GM19239 (cell line): ENCODE data around the gene CYFIP2.
"Not testable (repeated sequence)": the region's sequence is repeated elsewhere in the genome, so short reads cannot be mapped to it uniquely, and the experiment has no call there.

ENCODE experiments used
- DNase-seq: peaks from one replicate; pipeline ENCODE4 v3.0.0; 2011; ENCODE audit warnings: low spot score; ENCODE audit not compliant: insufficient read length
- FAIRE-seq: peaks from 2 replicates; lab custom pipeline; 2011; peaks lifted over from hg19 to GRCh38; lab: Jason Lieb, UNC

CYFIP2 gene

DNA sequence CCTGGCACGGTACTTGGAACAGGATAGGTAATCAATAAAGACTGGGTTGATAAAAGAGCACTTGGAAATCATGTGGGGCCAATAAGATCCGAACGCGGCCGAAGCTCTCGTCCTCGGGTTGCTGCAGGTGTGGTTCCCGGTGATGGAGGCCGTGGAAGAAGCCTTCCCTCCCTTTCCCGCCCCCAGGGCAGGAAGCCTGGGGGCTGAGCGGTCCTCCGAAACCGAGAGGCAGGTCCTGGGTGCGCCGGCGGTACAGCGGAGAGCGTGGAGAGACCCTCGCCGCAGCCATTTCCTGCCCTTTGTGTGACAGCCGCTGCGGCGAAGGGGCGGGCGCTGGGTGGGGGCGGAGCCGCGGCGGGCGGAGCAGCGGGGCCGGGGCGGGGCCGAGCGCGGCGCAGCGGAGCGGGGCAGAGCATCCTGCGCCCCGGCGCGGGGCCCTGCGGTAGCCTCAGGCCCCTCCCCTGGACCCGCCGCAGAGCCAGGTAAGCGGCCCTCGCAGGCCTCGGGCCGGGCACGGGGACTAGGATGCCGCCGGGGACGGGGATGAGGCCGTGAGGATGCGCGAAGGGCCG, at the start of gene CYFIP2:
Gene CYFIP2 (plus strand): TSS at position 410 of the 572 bp plus-strand sequence. CDS start 19,239 bp downstream, outside the sequence.
- peak; percentile 78 for DNase-seq
- peak; percentile 86 for FAIRE-seq

DNA sequence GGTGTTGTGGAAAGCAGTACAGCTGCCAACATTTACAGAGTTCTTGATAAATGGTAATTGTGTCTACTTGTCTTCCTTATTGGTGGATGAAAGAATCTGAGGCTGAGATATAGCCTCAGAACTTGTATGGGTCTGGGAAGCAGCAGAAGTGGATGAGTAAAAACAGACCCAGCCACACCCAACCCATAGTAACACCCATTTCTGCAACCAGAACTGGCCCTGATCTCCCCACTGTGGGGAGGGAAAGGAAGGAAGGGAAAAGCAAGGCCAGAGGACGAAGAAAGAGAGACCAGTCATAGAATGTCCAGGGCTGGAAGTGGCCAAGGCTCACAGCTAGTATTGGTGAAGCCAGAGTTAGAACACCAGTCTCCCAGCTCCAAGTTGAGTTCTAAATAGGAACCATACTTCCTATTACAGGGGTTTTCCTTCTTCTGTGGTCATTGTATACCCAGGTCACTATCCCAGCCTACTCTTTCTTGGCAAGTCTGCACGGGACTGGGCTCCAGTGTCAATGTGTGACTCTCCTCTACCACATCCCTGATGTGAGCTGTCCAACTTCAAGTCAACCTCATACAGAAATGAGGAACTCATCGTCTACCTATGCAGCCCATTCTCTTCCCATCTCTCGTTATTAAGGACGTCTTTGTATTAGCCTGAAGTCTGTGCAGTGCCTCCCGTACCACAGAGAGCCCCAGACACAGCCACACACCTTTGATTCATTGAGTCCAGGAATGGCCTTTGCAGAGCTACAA, 49.4 kb upstream of the CYFIP2 start:
- DNase-seq (no peak), FAIRE-seq (peak; percentile 71)

DNA sequence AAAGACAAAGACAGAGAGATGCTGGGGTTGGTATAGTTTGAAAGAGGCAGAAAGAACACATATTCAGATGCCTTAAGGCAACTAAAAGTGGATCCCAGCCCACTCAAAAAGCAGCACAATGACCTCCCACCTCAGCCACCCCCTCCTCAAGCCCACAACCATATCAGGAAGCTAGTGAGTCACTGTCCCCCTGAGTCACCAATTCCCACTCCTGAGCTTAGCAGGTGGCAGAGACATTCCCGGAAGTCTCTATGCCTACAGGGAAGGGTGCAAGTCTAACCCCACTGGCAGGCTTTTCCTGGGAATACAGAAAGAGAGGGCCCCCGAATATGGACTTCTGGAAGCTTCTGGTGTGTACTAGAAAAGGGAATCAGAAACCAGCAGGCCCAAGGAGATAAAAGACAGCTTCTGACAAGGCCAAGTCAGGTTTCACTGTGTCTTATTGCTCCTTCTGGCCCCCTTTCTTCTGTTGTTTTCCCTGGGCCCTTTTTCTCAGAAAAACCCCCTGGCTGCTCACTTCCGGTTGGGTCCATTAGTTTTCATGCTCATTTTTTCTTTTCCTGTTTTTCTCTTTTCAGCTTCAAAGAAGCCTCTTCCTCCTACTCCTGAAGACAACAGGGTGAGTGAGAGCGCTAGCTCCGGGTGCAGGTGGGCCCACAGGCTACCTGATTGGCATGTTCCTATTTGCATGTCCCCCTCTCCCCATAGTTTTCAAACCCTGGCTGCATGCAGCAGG, 48.5 kb upstream of the CYFIP2 start:
- no peak for DNase-seq
- FAIRE-seq: no peak

DNA sequence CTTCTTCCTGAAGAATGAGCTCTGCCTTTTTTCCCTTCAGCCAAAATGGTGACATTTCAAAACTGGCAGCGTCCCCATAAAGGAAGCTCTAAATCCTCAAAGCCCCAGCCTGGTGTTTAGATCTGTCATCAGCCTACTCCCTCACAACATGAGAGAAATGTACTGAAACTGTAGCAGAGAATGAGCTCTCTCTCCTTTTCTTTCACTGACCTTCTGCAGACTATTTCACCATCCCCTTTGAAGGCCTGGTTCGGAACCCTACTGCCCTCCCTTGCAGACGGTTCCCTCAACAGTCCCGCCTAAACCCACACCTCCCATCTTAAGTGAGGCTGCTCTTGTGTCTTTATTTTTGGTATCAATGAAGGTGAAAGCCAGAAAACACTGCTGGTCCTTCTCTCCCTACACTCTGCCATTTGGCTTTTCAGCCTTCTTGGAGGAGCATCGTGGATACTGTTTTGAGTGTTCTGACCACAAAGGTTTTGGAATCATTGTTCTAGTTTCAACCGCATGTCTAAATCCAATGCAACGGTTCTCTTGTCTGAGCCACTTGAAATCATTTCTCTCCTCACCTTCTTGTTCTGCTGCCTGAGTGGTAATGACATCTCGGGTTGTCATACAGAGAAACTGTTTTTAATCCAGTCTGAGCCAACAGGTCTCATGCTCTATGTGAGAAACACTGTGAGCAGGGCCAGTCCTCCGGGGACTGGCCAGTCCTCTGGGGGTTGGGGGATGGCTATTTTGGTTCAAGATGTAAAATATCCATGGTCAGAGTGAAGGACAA, 46.2 kb upstream of the CYFIP2 start:
- peak; percentile 82 for FAIRE-seq
- no peak for DNase-seq

DNA sequence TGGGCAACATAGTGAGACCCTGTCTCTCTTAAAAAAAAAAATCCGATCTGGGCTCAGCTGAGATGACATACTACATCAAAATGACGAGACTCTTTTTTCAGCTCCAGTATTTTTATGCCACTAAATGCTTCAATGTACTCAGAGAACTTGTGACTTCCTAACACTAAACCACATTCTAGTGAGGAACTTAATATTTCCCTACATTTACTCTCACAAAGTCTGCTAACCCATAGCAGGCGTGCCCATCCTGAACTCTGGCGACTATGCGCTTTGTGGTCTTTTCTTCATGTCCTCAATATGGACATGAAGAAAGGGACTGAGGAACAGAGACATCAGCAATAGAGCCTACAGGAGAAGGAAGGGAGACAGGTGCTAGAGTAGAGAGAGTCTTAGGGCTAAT, 44.0 kb upstream of the CYFIP2 start:
- no peak for DNase-seq
- FAIRE-seq: peak; percentile 58

DNA sequence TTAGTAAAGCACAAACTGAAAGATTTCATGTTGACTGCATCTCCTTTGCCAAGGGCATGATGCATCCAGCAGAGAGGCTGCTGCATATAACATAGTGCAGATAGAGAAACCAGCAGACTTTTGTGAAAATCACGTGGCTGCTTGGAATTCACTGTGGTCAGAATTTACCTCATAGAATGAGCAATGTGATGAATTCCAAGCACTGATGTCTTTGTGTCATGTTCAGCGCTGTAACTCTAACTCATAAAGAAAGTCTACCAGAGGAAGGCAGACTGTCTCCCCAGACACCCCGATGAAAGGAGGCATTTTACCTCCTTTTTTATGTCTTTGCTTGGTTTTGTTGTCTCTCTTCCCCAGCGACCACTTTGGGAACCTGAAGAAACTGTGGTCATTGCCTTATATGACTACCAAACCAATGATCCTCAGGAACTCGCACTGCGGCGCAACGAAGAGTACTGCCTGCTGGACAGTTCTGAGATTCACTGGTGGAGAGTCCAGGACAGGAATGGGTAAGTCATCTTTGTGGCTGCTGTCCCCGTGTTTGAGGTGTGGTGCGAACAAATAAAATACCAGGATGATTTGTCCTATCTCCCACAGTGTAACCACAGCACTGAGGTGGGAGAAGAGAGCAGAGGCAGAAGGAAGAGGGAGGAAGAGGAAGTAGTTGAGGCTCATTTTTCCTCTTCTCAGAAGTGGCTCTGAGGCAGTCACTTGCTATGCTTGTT, 43.3 kb upstream of the CYFIP2 start:
- FAIRE-seq (peak; percentile 54), DNase-seq (no peak)

DNA sequence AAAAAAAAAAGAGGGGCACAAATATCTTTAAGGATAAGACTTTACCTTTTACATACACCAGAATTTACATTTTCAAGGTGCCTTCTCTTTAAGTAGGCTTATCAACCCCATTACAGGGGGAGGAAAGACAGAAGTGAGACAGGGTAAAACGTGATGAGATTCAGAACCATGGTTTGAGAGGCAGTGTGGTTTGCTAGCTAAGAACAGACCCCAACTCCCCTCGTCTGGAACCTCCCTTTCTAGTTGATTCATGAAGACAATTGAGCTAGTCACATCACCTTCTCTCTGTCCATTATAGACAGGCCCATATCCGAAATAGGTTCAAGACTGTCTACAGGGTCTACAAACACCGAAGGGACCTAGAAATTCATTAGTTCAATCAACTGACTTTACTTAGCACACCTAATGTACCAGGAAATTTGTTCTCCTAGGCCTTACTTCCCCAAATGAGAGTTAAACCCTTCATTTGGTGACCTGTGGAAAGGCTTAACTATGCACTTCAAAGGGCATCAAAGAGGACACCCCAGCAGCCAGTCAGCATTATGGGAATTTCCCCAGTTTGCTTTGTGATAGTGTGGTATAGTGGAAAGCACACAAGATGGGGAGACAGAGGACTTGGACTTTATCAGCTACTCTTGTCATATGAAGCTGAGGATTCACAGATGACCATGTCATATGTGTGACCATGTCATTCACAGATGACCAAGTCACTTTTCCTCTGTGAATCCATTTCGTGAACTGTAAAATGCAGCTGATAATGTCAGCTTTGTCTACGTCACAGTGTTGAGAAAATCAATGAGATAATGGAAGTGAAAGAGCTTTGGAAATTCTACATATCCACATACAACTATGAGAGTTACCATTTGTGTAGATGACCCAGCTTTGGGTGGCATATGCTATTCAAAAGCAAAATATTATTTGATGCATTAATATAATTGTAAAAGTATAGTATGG, 40.2 kb upstream of the CYFIP2 start:
- FAIRE-seq: no peak
- DNase-seq: no peak

DNA sequence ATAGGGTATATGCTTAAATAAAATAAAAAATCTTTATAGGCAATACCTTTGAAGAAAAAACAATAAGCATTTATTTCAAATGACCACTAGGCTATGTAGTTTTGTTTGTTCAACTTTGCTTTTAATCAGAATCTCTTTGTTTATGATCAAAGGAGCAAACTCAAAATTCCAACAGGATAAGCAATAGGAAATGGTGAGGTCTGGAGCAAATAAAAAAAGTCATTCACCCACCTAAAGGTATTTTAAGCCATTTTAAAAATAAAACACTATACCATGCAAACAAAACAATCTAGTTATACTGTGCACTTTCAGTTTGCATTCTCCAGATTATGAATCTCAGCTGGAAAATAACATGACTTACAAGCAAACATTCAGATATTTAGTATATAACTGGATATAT, 35.3 kb upstream of the CYFIP2 start:
- no peak for FAIRE-seq
- no peak for DNase-seq

DNA sequence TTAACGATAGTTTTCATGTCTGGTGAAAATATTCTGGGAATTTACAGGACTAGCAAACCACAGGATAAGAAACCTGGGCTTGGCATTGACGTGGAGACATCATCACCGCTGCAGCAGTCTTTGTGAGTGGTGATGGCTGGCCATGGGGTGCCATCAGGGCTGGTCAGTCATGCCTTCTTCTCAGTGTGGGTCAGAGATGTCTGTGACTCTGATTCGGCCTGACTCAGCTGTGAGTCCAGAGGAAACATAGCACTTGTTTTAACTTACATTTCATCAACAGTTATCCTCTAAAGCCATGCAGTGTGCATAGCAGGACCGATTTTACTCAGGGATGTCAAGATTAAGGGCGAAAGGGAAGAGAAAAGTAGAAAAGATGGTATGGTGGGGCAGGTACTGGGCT, 33.2 kb upstream of the CYFIP2 start:
- FAIRE-seq: no peak
- no peak for DNase-seq

DNA sequence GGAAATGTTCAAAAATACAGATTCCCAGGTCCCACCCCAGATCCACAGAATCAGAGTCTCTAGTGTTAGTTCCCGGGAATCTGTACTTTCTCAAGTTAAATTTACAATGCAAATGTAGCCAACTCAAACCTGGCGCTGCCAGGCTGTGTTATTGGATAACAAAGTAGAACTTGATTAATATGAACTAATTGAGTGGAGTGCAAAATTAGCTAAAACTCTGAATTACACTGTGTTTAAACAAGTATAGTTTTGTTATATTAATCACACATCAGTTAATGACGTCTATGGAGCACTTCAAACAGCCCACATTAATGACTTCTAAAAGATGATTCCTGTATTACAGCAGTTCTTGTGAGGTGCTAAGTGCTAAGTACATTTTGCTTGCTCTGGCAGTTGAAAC, 32.4 kb upstream of the CYFIP2 start:
- FAIRE-seq (no peak), DNase-seq (no peak)

DNA sequence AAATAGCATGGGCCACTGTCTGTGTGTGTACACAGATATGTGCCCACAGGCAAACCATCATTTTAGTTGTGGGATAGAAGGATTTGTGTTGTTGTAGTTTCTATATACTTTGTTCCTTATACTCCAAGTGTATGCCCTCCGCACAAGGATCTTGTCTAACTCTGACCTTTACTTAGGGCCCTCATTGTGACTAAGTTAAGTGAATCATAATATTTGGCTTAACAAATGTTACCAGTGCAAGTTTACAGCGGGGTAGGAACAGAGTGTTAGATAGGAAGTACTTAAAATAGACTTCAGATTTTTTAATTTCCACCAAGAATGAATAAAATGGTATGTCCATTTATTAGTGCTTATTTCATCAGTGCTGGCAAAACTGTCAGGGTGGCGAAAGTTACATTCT, 29.5 kb upstream of the CYFIP2 start:
- no peak for FAIRE-seq

DNA sequence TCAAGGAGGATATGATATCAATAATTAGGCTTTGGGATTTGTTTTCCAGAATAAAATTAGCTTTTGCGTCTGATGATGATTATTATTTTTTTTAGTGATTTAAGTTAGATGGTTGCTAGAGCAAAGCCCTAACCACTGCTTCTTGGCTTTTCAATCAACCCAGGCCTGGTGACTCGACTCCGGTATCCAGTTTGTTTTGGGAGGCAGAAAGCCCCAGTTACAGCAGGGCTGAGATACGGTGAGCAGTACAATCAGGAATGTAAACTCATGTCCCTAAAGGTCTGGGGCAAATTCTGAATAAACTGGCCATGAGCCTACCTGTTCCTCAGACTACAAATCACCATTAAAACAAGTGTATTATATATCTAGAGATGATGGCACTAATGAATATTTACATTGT, 24.4 kb upstream of the CYFIP2 start:
- no peak for DNase-seq
- no peak for FAIRE-seq

More for the DNA sequence above, 29.5 kb upstream of the CYFIP2 start:
- DNase-seq: no peak

DNA sequence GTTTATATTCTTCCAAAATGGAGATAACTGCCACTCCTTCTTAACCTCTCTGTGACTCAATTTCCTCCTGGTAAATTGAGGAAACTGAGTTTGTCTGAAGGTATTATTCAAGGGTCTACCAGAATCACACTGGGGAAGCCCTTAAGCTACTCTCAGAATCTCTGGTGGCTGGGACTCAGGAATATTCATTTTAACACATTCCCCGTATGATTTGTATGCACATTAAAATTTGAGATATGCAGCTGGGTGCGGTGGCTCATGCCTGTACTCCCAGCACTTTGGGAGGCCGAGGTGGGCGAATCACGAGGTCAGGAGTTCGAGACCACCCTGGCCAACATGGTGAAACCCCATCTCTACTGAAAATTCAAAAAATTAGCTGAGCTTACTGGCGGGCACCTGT, 21.2 kb upstream of the CYFIP2 start:
- not testable (repeated sequence) for FAIRE-seq, DNase-seq

DNA sequence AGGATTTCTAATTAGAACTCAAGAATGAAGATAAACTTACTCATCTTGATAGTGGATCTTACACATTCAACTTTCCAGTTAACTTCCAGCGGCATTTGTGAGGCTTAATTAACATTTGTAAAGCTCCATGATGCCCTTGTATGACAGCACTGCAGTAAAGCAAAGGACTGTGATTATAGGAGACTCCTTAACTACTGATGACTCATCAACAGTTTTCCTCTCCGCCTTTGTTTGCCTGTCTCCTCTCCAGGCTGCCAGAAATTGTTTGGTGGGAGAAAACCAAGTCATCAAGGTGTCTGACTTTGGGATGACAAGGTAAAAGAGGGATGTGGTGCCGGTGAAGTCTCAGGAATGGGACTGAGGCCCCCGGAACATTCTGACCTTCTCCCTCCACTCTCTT, 20.4 kb upstream of the CYFIP2 start:
- DNase-seq: no peak
- FAIRE-seq: no peak

DNA sequence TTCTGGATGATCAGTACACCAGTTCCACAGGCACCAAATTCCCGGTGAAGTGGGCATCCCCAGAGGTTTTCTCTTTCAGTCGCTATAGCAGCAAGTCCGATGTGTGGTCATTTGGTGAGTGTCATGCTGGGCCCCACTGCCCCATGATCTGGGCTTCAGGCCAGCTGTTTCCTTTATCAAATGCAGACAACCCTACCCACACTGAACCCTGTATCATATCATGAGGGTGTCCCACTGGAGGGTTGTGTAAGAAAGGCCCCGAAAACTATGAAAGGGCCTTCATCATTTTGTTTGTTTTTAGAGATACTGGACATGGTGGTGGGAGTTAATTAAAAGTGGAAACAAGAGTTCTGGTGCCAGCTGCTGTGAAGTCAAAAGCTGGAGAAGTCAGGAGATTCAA, 20.0 kb upstream of the CYFIP2 start:
- DNase-seq (no peak), FAIRE-seq (no peak)

DNA sequence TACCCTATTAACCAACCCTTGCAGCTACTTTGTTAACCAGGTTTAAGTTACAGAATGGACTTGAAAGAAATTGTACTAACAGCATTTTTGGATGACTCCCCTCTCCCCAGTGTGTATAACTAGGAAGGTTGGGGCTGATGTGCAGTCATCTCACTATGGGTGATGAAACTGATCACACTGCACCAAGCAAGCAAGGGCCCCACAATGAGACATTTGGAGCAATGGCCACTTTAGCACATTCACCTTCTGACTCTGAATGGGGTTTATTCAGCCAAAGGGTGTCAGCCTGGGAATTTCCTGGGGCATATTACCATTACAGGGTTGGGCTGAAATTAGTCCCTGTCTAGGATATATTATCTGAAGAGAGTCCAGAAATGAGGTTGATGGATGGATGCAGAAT, 18.7 kb upstream of the CYFIP2 start:
- no peak for FAIRE-seq
- DNase-seq: no peak

DNA sequence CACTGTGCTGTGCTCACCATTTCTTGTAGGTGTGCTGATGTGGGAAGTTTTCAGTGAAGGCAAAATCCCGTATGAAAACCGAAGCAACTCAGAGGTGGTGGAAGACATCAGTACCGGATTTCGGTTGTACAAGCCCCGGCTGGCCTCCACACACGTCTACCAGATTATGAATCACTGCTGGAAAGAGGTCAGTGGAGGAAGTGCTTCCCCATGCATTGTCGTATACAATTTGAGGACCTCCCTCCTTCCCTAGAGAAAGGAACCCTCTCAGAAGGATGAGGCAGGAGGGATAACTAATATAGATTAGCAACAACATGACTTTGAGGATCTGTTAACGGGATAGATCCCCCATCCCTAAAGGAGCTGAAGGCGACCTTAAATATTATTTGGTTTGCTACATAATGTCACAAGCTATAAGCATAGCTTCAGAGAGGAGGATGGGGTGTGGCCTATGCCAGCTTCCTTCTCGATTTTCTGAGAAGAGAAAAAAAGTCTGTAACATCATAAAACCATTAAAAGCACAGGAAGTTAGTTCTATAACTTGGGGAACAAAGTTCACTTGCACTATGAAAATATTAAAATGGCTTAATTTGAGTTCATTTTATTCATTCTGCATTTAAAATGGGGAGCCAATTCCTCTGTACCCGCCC, 17.0 kb upstream of the CYFIP2 start:
- FAIRE-seq: no peak

DNA sequence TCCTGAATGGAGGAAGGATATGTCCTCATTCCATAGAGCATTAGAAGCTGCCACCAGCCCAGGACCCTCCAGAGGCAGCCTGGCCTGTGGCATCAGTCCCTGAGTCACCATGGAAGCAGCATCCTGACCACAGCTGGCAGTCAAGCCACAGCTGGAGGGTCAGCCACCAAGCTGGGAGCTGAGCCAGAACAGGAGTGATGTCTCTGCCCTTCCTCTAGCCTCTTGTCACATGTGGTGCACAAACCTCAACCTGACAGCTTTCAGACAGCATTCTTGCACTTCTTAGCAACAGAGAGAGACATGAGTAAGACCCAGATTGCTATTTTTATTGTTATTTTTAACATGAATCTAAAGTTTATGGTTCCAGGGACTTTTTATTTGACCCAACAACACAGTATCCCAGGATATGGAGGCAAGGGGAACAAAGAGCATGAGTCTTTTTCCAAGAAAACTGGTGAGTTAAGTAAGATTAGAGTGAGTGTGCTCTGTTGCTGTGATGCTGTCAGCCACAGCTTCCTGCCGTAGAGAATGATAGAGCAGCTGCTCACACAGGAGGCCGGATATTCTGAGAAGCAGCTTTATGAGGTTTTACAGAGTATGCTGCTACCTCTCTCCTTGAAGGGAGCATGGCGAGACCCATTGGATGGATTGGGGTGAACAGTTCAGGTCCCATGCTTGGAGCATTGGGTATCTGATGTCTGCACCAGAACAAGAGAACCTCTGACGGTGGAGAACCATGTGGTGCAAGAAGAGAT, 13.0 kb upstream of the CYFIP2 start:
- FAIRE-seq: peak; percentile 88

More for the DNA sequence above, 17.0 kb upstream of the CYFIP2 start:
- DNase-seq: no peak

More for the DNA sequence above, 13.0 kb upstream of the CYFIP2 start:
- DNase-seq: no peak
